ENCODE data around the gene EPS8. TPM values are rescaled to one million over a fixed set of nuclear protein-coding genes. Genes with fewer than 3 reads are reported as not detected.

Gene EPS8
- total and polyA plus RNA-seq, 2 donors (not counting 1 experiment from before 2014, with no cell fraction given): 0.76 to 0.96 TPM

DNA sequence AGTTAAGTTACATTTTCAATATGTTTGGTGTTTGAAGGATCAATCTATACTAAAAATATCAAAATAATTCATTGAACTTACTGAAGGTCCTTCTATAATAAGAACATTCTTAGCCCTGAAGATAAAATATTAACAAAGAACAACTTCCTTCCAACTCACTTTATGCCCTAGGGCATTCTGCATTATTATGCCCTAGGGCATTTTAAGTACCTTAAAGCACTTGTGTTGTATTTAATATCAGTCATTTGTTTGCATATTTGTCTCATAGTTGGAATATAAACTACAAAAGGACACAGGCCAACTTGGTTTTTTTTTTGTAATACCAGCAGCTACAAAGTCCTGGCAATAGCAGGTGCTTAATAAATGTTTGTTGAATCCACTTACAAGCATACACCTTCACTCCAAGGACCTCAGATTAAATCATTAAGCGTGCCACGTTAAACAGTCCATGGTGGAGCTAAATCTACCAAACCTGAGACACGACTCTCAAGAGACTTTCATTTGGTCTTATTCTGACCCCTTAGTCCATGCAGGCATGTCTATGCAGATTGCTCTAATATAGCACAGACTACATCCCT, 50.7 kb downstream of the EPS8 start:
- Histone ChIP-seq H3K36me3 (replicated peaks in 1 of 2; ENCODE audit: control extremely low read depth in 1 of 2, control insufficient read depth in 1 of 2, extremely low read depth in 1 of 2, insufficient read depth in 2 of 2, low read length in 1 of 2) (no peaks in the 10 kb centered on the region), H3K27ac (ENCODE audit: low read length in 2 of 2) (no peak overlapping the region), H3K4me2 (replicated peaks; ENCODE audit: low read depth, low read length, poor library complexity, severe bottlenecking) (no peak overlapping the region), H3K9me3 (ENCODE audit: control extremely low read depth in 1 of 3, control insufficient read depth in 2 of 3, insufficient read depth in 1 of 3, low read length in 2 of 3) (peaks cover 0 to 6% (median 0%) of the 10 kb centered on the region in 3 donors), H3K79me2 (ENCODE audit: control insufficient read depth, insufficient read depth, low read length) (no peaks in the 10 kb centered on the region), H3K9ac (ENCODE audit: low read length) (no peak overlapping the region), H3K4me1 (ENCODE audit: control insufficient read depth in 2 of 2, insufficient read depth in 2 of 2, low read length in 2 of 2) (no peaks in the 10 kb centered on the region), H2AFZ (ENCODE audit: insufficient read depth, low read depth, low read length, poor library complexity, severe bottlenecking) (no peak overlapping the region), H4K20me1 (ENCODE audit: control insufficient read depth, insufficient read depth, low read length, poor library complexity, severe bottlenecking) (no peaks in the 10 kb centered on the region), H3K4me3 (ENCODE audit: control extremely low read depth in 1 of 5, extremely low read depth in 1 of 5, insufficient read depth in 1 of 5, low read depth in 2 of 5, low read length in 4 of 5) (no peak overlapping the region), H3K27me3 (replicated peaks in 1 of 4; ENCODE audit: control extremely low read depth in 1 of 4, control insufficient read depth in 3 of 4, insufficient read depth in 4 of 4, low read length in 3 of 4) (no peaks in the 10 kb centered on the region)
- Mint-ChIP-seq H3K27ac (no peak overlapping the region), H3K4me3 (no peak overlapping the region), H3K9me3 (ENCODE audit: insufficient read depth) (no peaks in the 10 kb centered on the region), H3K4me1 (no peaks in the 10 kb centered on the region), H3K27me3 (peaks cover 5% of the 10 kb centered on the region)
- WGBS (ENCODE audit: insufficient coverage): 100% methylated on average over 3 of the region's 3 CpGs
- CTCF ChIA-PET: no interaction called here
- intact Hi-C loops (cut with micrococcal nuclease): no loop called here
- DNase-seq (no peak), ATAC-seq (ENCODE audit: low read depth) (no peak)
- POLR2A ChIA-PET: interaction anchor here (0.6 kb wide), 1 partner anchor 23 kb away, joined by 3 read pairs; no protein-coding TSS in a partner anchor
- TF ChIP-seq CTCF (IDR thresholded peaks at IDR 0.05) (no peak), EZH2 (IDR thresholded peaks at IDR 0.05; ENCODE audit: borderline replicate concordance, insufficient read depth, low read depth, low read length, poor library complexity, severe bottlenecking) (no peak)

- Histone ChIP-seq H3K9me3 (ENCODE audit: control extremely low read depth in 1 of 3, control insufficient read depth in 2 of 3, insufficient read depth in 1 of 3, low read length in 2 of 3) (peaks cover 0 to 2% (median 0%) of the 10 kb centered on the region in 3 donors), H3K36me3 (replicated peaks in 1 of 2; ENCODE audit: control extremely low read depth in 1 of 2, control insufficient read depth in 1 of 2, extremely low read depth in 1 of 2, insufficient read depth in 2 of 2, low read length in 1 of 2) (no peaks in the 10 kb centered on the region), H3K4me2 (replicated peaks; ENCODE audit: low read depth, low read length, poor library complexity, severe bottlenecking) (no peak overlapping the region), H4K20me1 (ENCODE audit: control insufficient read depth, insufficient read depth, low read length, poor library complexity, severe bottlenecking) (no peaks in the 10 kb centered on the region), H3K4me3 (ENCODE audit: control extremely low read depth in 1 of 5, extremely low read depth in 1 of 5, insufficient read depth in 1 of 5, low read depth in 2 of 5, low read length in 4 of 5) (no peak overlapping the region), H3K79me2 (ENCODE audit: control insufficient read depth, insufficient read depth, low read length) (no peaks in the 10 kb centered on the region), H3K9ac (ENCODE audit: low read length) (no peak overlapping the region), H2AFZ (ENCODE audit: insufficient read depth, low read depth, low read length, poor library complexity, severe bottlenecking) (no peak overlapping the region), H3K27me3 (replicated peaks in 1 of 4; ENCODE audit: control extremely low read depth in 1 of 4, control insufficient read depth in 3 of 4, insufficient read depth in 4 of 4, low read length in 3 of 4) (no peaks in the 10 kb centered on the region), H3K27ac (ENCODE audit: low read length in 2 of 2) (no peak overlapping the region), H3K4me1 (ENCODE audit: control insufficient read depth in 2 of 2, insufficient read depth in 2 of 2, low read length in 2 of 2) (no peaks in the 10 kb centered on the region)
- ATAC-seq (ENCODE audit: low read depth) (no peak), DNase-seq (no peak)
- no CpG with 5 or more reads among the region's 5 CpGs for WGBS (ENCODE audit: insufficient coverage)
- Mint-ChIP-seq H3K9me3 (ENCODE audit: insufficient read depth) (no peaks in the 10 kb centered on the region), H3K4me1 (no peaks in the 10 kb centered on the region), H3K4me3 (no peak overlapping the region), H3K27ac (no peak overlapping the region), H3K27me3 (peaks cover 4% of the 10 kb centered on the region)
- TF ChIP-seq EZH2 (IDR thresholded peaks at IDR 0.05; ENCODE audit: borderline replicate concordance, insufficient read depth, low read depth, low read length, poor library complexity, severe bottlenecking) (no peak), CTCF (IDR thresholded peaks at IDR 0.05) (no peak)
- ChIA-PET CTCF (no interaction called here), POLR2A (no interaction called here)
- intact Hi-C loops (cut with micrococcal nuclease): no loop called here
Measured at GRCh38 chr12:15735837-15736615, 53.2 kb downstream of the EPS8 start.
